Uterus (tissue), 4 donors: Measurements from ENCODE around the gene OGG1. TPM values are rescaled to one million over a fixed set of nuclear protein-coding genes. Genes with fewer than 3 reads are reported as not detected.

Source experiments
- DNase-seq, 2 donors: peaks; one replicate each; pipeline ENCODE4 v3.0.0-alpha.2; 2019 to 2020
- H3K27ac ChIP-seq, 2 donors: fragments of 200-600 bp; sonication (generic); 1 replicate in 1 of 2; 2 replicates in 1 of 2; pipeline ENCODE4 v1.5.1; 2016 to 2018
- H3K27me3 ChIP-seq, 2 donors: fragments of 200-600 bp; sonication (generic); one replicate each; pipeline ENCODE4 v1.5.1; 2018 to 2019; ENCODE audit warnings: control low read depth in 1 of 2
- H3K36me3 ChIP-seq, 2 donors: fragments of 200-600 bp; sonication (generic); one replicate each; pipeline ENCODE4 v1.5.1; 2019; ENCODE audit warnings: control low read depth in 1 of 2
- H3K4me1 ChIP-seq, 2 donors: fragments of 200-600 bp; sonication (generic); one replicate each; pipeline ENCODE4 v1.5.1; 2018 to 2019; ENCODE audit warnings: control low read depth in 1 of 2
- H3K4me3 ChIP-seq, 2 donors: fragments of 200-600 bp; sonication (generic); 1 replicate in 1 of 2; 2 replicates in 1 of 2; pipeline ENCODE4 v1.5.1; 2018 to 2019; ENCODE audit warnings: mild to moderate bottlenecking in 1 of 2
- H3K9me3 ChIP-seq, 2 donors: fragments of 200-600 bp; sonication (generic); one replicate each; pipeline ENCODE4 v1.5.1; 2019; ENCODE audit warnings: control low read depth in 1 of 2
- POLR2A ChIP-seq, 2 donors: fragments of 450-650 bp; IDR thresholded peaks; one replicate each; pipeline ENCODE4 v1.6.1; 2016; ENCODE audit warnings: antibody characterized with exemption in 2 of 2, mild to moderate bottlenecking in 1 of 2, moderate library complexity in 1 of 2
- intact Hi-C: fragments of 100-400 bp; cut with DNase I; formaldehyde crosslinking; loops from one replicate; pipeline ENCODE4 v1.15.1; 2023; ENCODE audit warnings: low total_unique reads
- total RNA-seq, 4 donors: library from RNA; depleted of rRNA in 3 of 4; stranded (reverse); fragments of >200 nt in 3 of 4; gene quantifications; one replicate each; pipeline versions ENCODE4 v1.1.0 to v1.2.4, GENCODE V29; 2014 to 2023
- TF ChIP-seq, protein P1 (sequence below), 4 experiments: fragments of 200-600 bp in 2 of 4; fragments of 450-650 bp in 2 of 4; sonication (generic) in 2 of 4; IDR thresholded peaks; one replicate each; pipeline ENCODE4 v1.5.1; 2016 to 2019; ENCODE audit warnings: antibody characterized with exemption in 4 of 4, mild to moderate bottlenecking in 2 of 4, moderate library complexity in 1 of 4
- donor health status: DM: yes; HTN: yes; CAD: no.

The OGG1 gene
- total RNA-seq, 4 donors from 2014 or later, result 29.8 to 60.7 (median 44.2) TPM

DNA sequence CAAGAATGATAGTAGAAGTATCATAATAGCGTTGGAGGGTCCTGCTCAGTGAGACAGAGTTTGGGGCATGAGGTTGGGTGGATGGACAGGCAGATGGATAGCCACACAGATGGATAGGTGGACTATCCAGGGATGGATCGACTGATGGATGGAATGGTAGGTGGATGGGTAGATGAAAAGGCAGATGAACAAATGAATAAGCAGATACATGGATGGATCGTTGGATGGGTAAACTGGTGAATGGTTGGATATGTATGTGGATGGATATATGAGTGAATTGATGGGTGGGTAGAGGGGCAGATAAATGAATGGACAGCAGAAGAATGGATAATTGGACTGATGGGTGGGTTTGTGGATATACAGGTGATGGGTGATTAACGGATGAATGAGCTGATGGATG, 36.6 kb upstream of the OGG1 start:
- Histone ChIP-seq H3K4me3 (no peak overlapping the region), H3K9me3 (no peaks in the 10 kb centered on the region), H3K36me3 (no peaks in the 10 kb centered on the region), H3K27me3 (no peaks in the 10 kb centered on the region), H3K27ac (no peak overlapping the region), H3K4me1 (no peaks in the 10 kb centered on the region)
- no peak for TF ChIP-seq POLR2A (IDR thresholded peaks at IDR 0.05)
- TF ChIP-seq, protein P1, sequence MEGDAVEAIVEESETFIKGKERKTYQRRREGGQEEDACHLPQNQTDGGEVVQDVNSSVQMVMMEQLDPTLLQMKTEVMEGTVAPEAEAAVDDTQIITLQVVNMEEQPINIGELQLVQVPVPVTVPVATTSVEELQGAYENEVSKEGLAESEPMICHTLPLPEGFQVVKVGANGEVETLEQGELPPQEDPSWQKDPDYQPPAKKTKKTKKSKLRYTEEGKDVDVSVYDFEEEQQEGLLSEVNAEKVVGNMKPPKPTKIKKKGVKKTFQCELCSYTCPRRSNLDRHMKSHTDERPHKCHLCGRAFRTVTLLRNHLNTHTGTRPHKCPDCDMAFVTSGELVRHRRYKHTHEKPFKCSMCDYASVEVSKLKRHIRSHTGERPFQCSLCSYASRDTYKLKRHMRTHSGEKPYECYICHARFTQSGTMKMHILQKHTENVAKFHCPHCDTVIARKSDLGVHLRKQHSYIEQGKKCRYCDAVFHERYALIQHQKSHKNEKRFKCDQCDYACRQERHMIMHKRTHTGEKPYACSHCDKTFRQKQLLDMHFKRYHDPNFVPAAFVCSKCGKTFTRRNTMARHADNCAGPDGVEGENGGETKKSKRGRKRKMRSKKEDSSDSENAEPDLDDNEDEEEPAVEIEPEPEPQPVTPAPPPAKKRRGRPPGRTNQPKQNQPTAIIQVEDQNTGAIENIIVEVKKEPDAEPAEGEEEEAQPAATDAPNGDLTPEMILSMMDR (IDR thresholded peaks at IDR 0.05), result no peak
- intact Hi-C loops, result no loop called here
- no peak for DNase-seq

DNA sequence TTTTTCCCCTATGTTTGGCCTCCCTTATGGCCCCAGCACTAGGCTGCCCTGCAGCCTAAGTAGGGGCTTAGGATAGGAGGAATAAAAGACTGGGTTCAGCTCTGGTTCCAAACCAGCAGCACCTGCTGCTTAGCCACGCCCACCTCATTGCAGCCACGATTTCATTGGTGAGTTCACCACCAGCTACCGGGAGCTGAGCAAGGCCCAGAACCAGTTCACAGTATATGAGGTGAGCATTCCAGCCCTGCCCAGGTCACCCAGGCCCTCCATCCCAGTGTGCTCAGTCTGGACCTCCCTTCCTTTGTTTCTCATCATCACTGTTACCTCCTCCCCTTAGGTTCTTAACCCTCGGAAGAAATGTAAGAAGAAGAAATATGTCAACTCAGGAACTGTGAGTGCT, 34.6 kb upstream of the OGG1 start:
- H3K4me1 ChIP-seq, result no peaks in the 10 kb centered on the region
- H3K36me3 ChIP-seq, result no peaks in the 10 kb centered on the region
- peak overlapping the region; percentile 77 to 78 for H3K27ac ChIP-seq
- intact Hi-C loops, result no loop called here
- TF ChIP-seq, protein P1 (IDR thresholded peaks at IDR 0.05), result no peak
- TF ChIP-seq POLR2A (IDR thresholded peaks at IDR 0.05), result no peak
- H3K27me3 ChIP-seq, result no peaks in the 10 kb centered on the region
- no peak for DNase-seq
- no peaks in the 10 kb centered on the region for H3K9me3 ChIP-seq
- no peak overlapping the region for H3K4me3 ChIP-seq

DNA sequence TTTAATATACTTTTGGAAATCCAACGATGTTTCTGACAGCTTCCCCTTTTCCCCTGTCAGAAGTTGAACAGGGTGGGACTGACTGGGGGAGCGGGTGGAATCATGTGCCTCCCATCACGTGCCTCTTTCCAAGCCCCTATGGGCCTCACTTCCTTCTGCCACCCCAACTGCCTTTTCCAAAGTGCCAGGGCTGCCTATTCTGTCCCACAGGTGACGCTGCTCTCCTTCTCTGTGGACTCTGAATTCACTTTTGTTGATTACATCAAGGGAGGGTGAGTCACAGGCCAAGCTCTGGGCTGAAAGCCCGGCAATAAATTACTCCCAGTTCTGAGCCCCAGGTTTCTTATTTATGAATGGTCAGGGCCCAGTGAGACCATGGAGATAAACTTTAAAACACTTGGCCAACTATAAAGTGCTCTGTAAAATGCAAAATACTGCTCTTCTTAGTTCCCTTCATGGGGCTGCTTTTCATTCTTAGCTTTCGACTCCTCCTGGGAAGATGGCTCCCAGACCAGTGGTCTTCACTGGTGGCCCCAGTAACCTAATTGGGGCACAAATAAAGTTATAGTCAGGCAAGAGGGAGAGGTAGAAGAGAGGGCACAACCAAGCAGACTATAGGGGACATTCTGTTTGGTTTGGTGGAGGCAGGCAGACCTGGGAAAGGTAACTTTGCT, 33.9 kb upstream of the OGG1 start:
- TF ChIP-seq, protein P1 (IDR thresholded peaks at IDR 0.05), result peak; percentile 89 to 95 (median 92)
- TF ChIP-seq POLR2A (IDR thresholded peaks at IDR 0.05), result no peak
- H3K27me3 ChIP-seq, result no peaks in the 10 kb centered on the region
- H3K4me1 ChIP-seq, result no peaks in the 10 kb centered on the region
- intact Hi-C loops, result no loop called here
- peak; percentile 88 to 94 for DNase-seq
- H3K9me3 ChIP-seq, result no peaks in the 10 kb centered on the region
- no peaks in the 10 kb centered on the region for H3K36me3 ChIP-seq
- H3K27ac ChIP-seq, result peak overlapping the region; percentile 77 to 83
- no peak overlapping the region for H3K4me3 ChIP-seq

DNA sequence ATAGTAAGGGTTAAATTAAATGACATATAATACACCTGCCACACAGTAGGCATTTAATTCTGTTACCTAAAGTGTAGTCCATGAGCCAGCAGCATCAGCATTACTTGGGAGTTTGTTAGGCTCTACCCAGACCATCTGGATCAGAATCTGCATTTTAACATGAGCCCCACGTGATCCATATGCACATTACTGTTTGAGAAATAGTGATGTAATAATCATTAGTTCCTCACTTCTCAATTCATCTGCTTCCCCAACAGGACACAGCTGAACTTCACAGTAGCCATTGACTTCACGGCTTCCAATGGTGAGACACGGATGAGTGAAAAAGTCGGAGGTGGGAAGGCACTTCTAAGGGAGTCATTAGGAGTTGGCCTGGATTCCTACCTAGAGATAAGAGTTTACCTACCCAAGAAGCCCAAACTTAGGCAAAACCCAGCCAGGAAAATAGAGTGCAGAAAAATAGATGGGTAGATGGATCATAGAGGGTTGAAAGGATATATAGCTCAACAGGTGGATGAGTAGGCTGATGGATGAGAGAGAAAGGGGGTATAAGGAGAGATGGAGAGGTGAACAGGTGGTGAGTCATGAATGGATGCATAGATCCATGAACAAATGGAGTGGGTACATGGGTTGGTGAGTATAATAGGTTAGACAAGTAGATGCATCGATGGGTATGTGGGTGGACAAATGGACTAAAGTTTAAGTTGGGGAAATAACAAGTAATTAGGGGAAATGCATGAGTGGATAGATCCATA, 32.8 kb upstream of the OGG1 start:
- no peak for TF ChIP-seq POLR2A (IDR thresholded peaks at IDR 0.05)
- TF ChIP-seq, protein P1 (IDR thresholded peaks at IDR 0.05), result no peak
- H3K36me3 ChIP-seq, result no peaks in the 10 kb centered on the region
- intact Hi-C loops, result no loop called here
- H3K4me3 ChIP-seq, result no peak overlapping the region
- H3K4me1 ChIP-seq, result no peaks in the 10 kb centered on the region
- H3K9me3 ChIP-seq, result no peaks in the 10 kb centered on the region
- no peaks in the 10 kb centered on the region for H3K27me3 ChIP-seq
- H3K27ac ChIP-seq, result peak overlapping the region; percentile 77 to 83
- DNase-seq, result no peak

DNA sequence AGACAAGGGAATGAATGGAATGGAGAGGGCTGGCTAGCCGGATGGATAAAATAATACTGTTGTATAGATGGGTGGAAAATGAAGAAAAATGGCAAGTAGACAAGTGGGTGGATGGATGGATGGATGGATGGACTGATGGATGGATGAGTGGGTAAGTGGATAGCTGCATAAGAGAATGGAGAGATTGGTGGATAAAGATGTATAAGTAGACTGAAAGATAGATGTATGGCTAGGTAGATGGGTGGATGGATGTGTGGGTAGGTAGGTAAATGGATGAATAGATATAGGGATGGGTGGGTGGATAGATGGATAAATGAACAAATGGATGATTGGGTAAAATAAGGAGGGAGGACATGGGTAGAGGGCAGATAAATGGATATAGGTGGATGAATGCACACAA, 32.2 kb upstream of the OGG1 start:
- Histone ChIP-seq H3K4me3 (no peak overlapping the region), H3K27ac (no peak overlapping the region), H3K9me3 (no peaks in the 10 kb centered on the region), H3K27me3 (no peaks in the 10 kb centered on the region), H3K4me1 (no peaks in the 10 kb centered on the region), H3K36me3 (no peaks in the 10 kb centered on the region)
- intact Hi-C loops, result no loop called here
- TF ChIP-seq, protein P1 (IDR thresholded peaks at IDR 0.05), result no peak
- TF ChIP-seq POLR2A (IDR thresholded peaks at IDR 0.05), result no peak
- DNase-seq, result no peak
